Left renal cortex interstitium (tissue), 4 donors: Measurements from ENCODE around the gene B3GALT5. TPM values are rescaled to one million over a fixed set of nuclear protein-coding genes. Genes with fewer than 3 reads are reported as not detected.

Experiments used
- polyA plus RNA-seq, 4 donors: library from polyadenylated mRNA; unstranded; fragments of 120-200 nt; gene quantifications; one replicate each; pipeline ENCODE4 v1.2.1, GENCODE V29; 2013; ENCODE audit not compliant: insufficient read length in 4 of 4

B3GALT5 gene
- polyA plus RNA-seq, 4 donors, result 1.1 to 2.2 (median 1.5) TPM

Other genes with a start within 250 kb of the B3GALT5 start
- gene LCA5L, start 167.2 kb upstream of the B3GALT5 start, polyA plus RNA-seq, result 1 to 10 TPM; 4.2 to 7.6 (median 6.0) TPM
- gene SH3BGR, start 161.0 kb upstream of the B3GALT5 start, polyA plus RNA-seq, result 1 to 10 TPM; 4.9 to 8.5 (median 6.7) TPM
- gene IGSF5, start 132.2 kb downstream of the B3GALT5 start, polyA plus RNA-seq, result 1 to 10 TPM in 1 of 4 donors, under 1 TPM in 3; 0.65 to 1.3 (median 0.92) TPM